SHP77 treated with DMSO at 0.1 percent for 48 hours (cell line): Measurements from ENCODE around the gene GPSM1.

Experiments
- DNase-seq: peaks from one replicate; lab custom pipeline; 2025; lab: John Stamatoyannopoulos, UW

Gene GPSM1

GRCh38 chr9:136332482-136332983 lies 5.2 kb downstream of the GPSM1 start:
- no peak for DNase-seq

GRCh38 chr9:136333045-136333444 lies 5.7 kb downstream of the GPSM1 start:
- no peak for DNase-seq

- DNase-seq: no peak
Measured at GRCh38 chr9:136333486-136333885, 6.1 kb downstream of the GPSM1 start.

GRCh38 chr9:136334541-136334940 lies 7.2 kb downstream of the GPSM1 start:
- DNase-seq: no peak

- no peak for DNase-seq
Measured at GRCh38 chr9:136335296-136336155, 8.2 kb downstream of the GPSM1 start.

GRCh38 chr9:136336156-136336870 lies 9.0 kb downstream of the GPSM1 start:
- no peak for DNase-seq

GRCh38 chr9:136336881-136337280 lies 9.5 kb downstream of the GPSM1 start:
- no peak for DNase-seq

GRCh38 chr9:136337416-136338395 lies 10.4 kb downstream of the GPSM1 start:
- DNase-seq: no peak

GRCh38 chr9:136338511-136338910 lies 11.2 kb downstream of the GPSM1 start:
- DNase-seq: no peak

- no peak for DNase-seq
Measured at GRCh38 chr9:136339173-136339957, 12.0 kb downstream of the GPSM1 start.

- no peak for DNase-seq
Measured at GRCh38 chr9:136339958-136340310, 12.6 kb downstream of the GPSM1 start.

- no peak for DNase-seq
Measured at GRCh38 chr9:136340356-136341041, 13.2 kb downstream of the GPSM1 start.

- no peak for DNase-seq
Measured at GRCh38 chr9:136341042-136341655, 13.8 kb downstream of the GPSM1 start.

GRCh38 chr9:136341769-136342168 lies 14.4 kb downstream of the GPSM1 start:
- no peak for DNase-seq

- no peak for DNase-seq
Measured at GRCh38 chr9:136342181-136343120, 15.1 kb downstream of the GPSM1 start.

- no peak for DNase-seq
Measured at GRCh38 chr9:136343121-136343883, 16.0 kb downstream of the GPSM1 start.

GRCh38 chr9:136343884-136344269 lies 16.5 kb downstream of the GPSM1 start:
- no peak for DNase-seq
